Stomach smooth muscle (tissue), 2 donors: ENCODE measurements around the gene FCRL5.
"Not testable (repeated sequence)": the region's sequence is repeated elsewhere in the genome, so short reads cannot be mapped to it uniquely, and the experiment has no call there.

Source experiments
- H3K27ac ChIP-seq: one replicate; pipeline ENCODE4 v1.7.0; 2013; ENCODE audit warnings: mild to moderate bottlenecking, low read length, inconsistent platforms
- H3K27me3 ChIP-seq, 2 donors: one replicate each; pipeline ENCODE4 v1.7.0; 2013; ENCODE audit warnings: low read length in 2 of 2; ENCODE audit not compliant: insufficient read depth in 2 of 2, control insufficient read depth in 1 of 2
- H3K36me3 ChIP-seq, 2 donors: one replicate each; pipeline ENCODE4 v1.7.0; 2013; ENCODE audit warnings: low read length in 2 of 2; ENCODE audit not compliant: control insufficient read depth in 2 of 2, insufficient read depth in 2 of 2
- H3K4me1 ChIP-seq: one replicate; pipeline ENCODE4 v1.7.0; 2013; ENCODE audit warnings: low read length; ENCODE audit not compliant: control insufficient read depth, insufficient read depth
- H3K4me3 ChIP-seq, 2 donors: one replicate each; pipeline ENCODE4 v1.7.0; 2013; ENCODE audit warnings: low read length in 2 of 2
- H3K9ac ChIP-seq, 2 donors: one replicate each; pipeline ENCODE4 v1.7.0; 2013; ENCODE audit warnings: low read length in 2 of 2, mild to moderate bottlenecking in 1 of 2
- H3K9me3 ChIP-seq, 2 donors: one replicate each; pipeline ENCODE4 v1.7.0; 2013; ENCODE audit warnings: low read length in 2 of 2; ENCODE audit not compliant: control insufficient read depth in 2 of 2
- donor health status: healthy.
- donor health status: Pancreatic carcinoma.

The FCRL5 gene

GRCh38 chr1:157487096-157487495 lies 65.2 kb downstream of the FCRL5 start:
- Histone ChIP-seq H3K4me1 (no peaks in the 10 kb centered on the region), H3K9ac (no peak overlapping the region), H3K36me3 (no peaks in the 10 kb centered on the region), H3K4me3 (no peak overlapping the region), H3K27ac (no peak overlapping the region), H3K27me3 (peaks cover 0 to 2% of the 10 kb centered on the region in 2 donors), H3K9me3 (no peaks in the 10 kb centered on the region)

GRCh38 chr1:157486400-157486799 lies 65.9 kb downstream of the FCRL5 start:
- not testable (repeated sequence) for H3K9ac ChIP-seq, H3K27ac ChIP-seq, H3K4me1 ChIP-seq, H3K27me3 ChIP-seq, H3K9me3 ChIP-seq, H3K4me3 ChIP-seq, H3K36me3 ChIP-seq

GRCh38 chr1:157485793-157486192 lies 66.5 kb downstream of the FCRL5 start:
- no peaks in the 10 kb centered on the region for H3K9me3 ChIP-seq

GRCh38 chr1:157484573-157484972 lies 67.7 kb downstream of the FCRL5 start:
- H3K9me3 ChIP-seq = no peaks in the 10 kb centered on the region
- no peaks in the 10 kb centered on the region for H3K36me3 ChIP-seq
- no peaks in the 10 kb centered on the region for H3K4me1 ChIP-seq

More at GRCh38 chr1:157485793-157486192, 66.5 kb downstream of the FCRL5 start:
- Histone ChIP-seq H3K4me3 (no peak overlapping the region), H3K9ac (no peak overlapping the region), H3K4me1 (no peaks in the 10 kb centered on the region), H3K36me3 (no peaks in the 10 kb centered on the region), H3K27me3 (no peaks in the 10 kb centered on the region), H3K27ac (no peak overlapping the region)

GRCh38 chr1:157483635-157484034 lies 68.7 kb downstream of the FCRL5 start:
- Histone ChIP-seq H3K27ac (no peak overlapping the region), H3K4me3 (no peak overlapping the region), H3K36me3 (no peaks in the 10 kb centered on the region), H3K9me3 (no peaks in the 10 kb centered on the region), H3K4me1 (no peaks in the 10 kb centered on the region), H3K27me3 (no peaks in the 10 kb centered on the region), H3K9ac (no peak overlapping the region)

More at GRCh38 chr1:157484573-157484972, 67.7 kb downstream of the FCRL5 start:
- no peak overlapping the region for H3K4me3 ChIP-seq
- H3K27me3 ChIP-seq = no peaks in the 10 kb centered on the region
- no peak overlapping the region for H3K27ac ChIP-seq
- no peak overlapping the region for H3K9ac ChIP-seq

- Histone ChIP-seq H3K27ac (no peak overlapping the region), H3K36me3 (no peaks in the 10 kb centered on the region), H3K27me3 (no peaks in the 10 kb centered on the region), H3K9me3 (peaks cover 0 to 5% of the 10 kb centered on the region in 2 donors), H3K9ac (no peak overlapping the region), H3K4me1 (no peaks in the 10 kb centered on the region), H3K4me3 (no peak overlapping the region)
These were observed 69.6 kb downstream of the FCRL5 start for GRCh38 chr1:157482717-157483116.

GRCh38 chr1:157482174-157482573 lies 70.1 kb downstream of the FCRL5 start:
- no peak overlapping the region for H3K4me3 ChIP-seq
- no peak overlapping the region for H3K27ac ChIP-seq
- H3K9ac ChIP-seq = no peak overlapping the region
- H3K9me3 ChIP-seq = peaks cover 0 to 7% of the 10 kb centered on the region in 2 donors
- no peaks in the 10 kb centered on the region for H3K27me3 ChIP-seq
- H3K36me3 ChIP-seq = no peaks in the 10 kb centered on the region
- H3K4me1 ChIP-seq = no peaks in the 10 kb centered on the region

GRCh38 chr1:157478030-157478429 lies 74.3 kb downstream of the FCRL5 start:
- no peaks in the 10 kb centered on the region for H3K36me3 ChIP-seq
- H3K4me3 ChIP-seq = no peak overlapping the region
- H3K27ac ChIP-seq = no peak overlapping the region
- no peaks in the 10 kb centered on the region for H3K4me1 ChIP-seq
- H3K9ac ChIP-seq = no peak overlapping the region
- H3K27me3 ChIP-seq = no peaks in the 10 kb centered on the region
- peaks cover 3 to 7% of the 10 kb centered on the region in 2 donors for H3K9me3 ChIP-seq

- Histone ChIP-seq H3K27ac (no peak overlapping the region), H3K4me3 (no peak overlapping the region), H3K27me3 (no peaks in the 10 kb centered on the region), H3K36me3 (no peaks in the 10 kb centered on the region), H3K9me3 (peaks cover 3 to 7% of the 10 kb centered on the region in 2 donors), H3K4me1 (no peaks in the 10 kb centered on the region), H3K9ac (no peak overlapping the region)
These were observed 74.9 kb downstream of the FCRL5 start for GRCh38 chr1:157477419-157477818.

- H3K9me3 ChIP-seq = peaks cover 3% of the 10 kb centered on the region in 2 donors
- no peaks in the 10 kb centered on the region for H3K4me1 ChIP-seq
- no peaks in the 10 kb centered on the region for H3K27me3 ChIP-seq
- no peak overlapping the region for H3K27ac ChIP-seq
- no peaks in the 10 kb centered on the region for H3K36me3 ChIP-seq
- no peak overlapping the region for H3K4me3 ChIP-seq
- no peak overlapping the region for H3K9ac ChIP-seq
These were observed 79.4 kb downstream of the FCRL5 start for GRCh38 chr1:157472959-157473358.

GRCh38 chr1:157472056-157472701 lies 80.1 kb downstream of the FCRL5 start:
- H3K4me1 ChIP-seq = no peaks in the 10 kb centered on the region
- no peaks in the 10 kb centered on the region for H3K36me3 ChIP-seq
- H3K4me3 ChIP-seq = no peak overlapping the region
- H3K27ac ChIP-seq = no peak overlapping the region
- H3K27me3 ChIP-seq = no peaks in the 10 kb centered on the region
- H3K9ac ChIP-seq = no peak overlapping the region
- H3K9me3 ChIP-seq = peaks cover 0 to 3% of the 10 kb centered on the region in 2 donors
